NCI-H446 treated with DMSO at 0.1 percent for 48 hours (cell line): ENCODE measurements around the gene RBM19.
A peak's percentile ranks its signal among the peaks of the same experiment; 100 is the strongest.

Experiments used
- DNase-seq: peaks from one replicate; lab custom pipeline; 2025; lab: John Stamatoyannopoulos, UW

The RBM19 gene

DNA sequence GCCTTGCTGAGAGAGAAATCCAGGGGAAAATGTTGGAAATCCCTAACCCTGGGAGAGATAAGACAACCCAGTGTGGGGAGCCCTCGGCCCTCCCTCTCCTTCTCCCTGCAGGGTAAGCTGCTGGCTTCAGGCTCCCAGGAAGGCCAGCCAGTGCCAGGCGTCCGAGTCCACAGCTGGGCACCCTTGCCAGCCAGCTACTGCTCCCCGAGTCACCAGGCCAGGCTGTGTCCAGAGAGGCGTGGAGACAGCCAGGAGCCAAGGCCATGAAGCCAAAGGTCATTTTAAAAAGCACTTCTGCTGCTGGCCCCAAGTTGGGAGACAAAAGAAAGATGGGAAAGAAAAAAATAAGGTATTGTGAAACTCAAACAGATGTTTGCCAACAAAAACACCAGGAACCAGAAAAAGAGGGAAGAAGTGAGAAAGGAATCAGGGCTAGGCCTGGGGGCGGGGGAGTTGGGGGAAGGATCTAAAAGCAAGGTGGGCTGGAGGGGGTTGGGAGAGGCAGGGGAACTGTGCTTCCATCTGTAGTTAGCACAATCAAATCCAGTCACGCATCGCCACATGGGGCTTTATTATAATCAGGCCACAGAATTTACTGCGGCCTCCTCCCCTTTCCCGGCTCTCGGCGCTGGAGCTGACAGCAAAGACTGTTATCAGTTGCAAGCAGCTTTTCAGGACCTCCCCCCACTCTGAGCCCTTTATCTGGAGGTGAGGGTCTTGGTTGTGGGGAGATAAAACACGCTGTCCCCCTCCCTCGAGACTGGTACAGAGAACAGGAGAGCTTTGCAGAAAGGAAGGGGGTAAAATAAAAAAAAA is 33.5 kb downstream of the RBM19 start:
- no peak for DNase-seq

DNA sequence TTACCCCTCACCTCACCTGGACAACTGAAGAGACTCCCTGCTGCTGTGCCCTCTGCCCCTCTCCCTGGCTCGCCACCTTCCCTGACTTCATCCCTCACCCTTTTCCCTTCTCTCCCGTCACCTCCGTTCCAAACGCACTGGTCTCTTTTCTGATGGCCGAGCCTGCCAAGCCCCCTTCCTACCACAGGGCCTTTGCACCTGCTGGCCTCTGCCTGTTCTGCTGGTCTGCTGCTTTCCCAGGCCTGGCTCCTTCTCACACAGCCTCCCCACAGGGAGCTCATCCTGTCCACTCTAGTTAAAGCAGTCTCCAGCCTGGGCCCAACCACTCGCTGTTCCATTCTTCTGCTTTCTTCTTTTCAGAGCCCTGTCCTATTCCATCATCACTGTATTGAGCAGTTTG is 34.6 kb downstream of the RBM19 start:
- DNase-seq = no peak

DNA sequence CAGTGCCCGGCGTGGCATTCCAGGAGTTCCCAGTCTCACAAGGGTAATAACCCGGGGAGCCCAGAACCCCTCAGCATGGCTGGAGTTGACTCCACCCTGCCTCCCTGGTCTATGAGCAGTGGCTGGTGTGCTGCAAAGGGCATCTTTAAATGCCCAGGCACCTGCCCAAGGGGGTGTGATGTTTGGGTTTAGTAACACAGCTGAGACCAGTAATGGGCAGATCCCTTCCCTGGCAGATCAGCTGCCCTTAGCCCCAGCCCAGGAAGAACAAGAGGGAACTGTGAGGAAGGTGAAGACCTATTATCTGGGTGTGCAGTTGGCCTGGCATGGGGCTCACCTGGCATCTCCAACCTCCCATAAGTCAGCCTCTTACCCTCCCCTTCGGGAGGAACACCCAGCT is 35.9 kb downstream of the RBM19 start:
- no peak for DNase-seq

DNA sequence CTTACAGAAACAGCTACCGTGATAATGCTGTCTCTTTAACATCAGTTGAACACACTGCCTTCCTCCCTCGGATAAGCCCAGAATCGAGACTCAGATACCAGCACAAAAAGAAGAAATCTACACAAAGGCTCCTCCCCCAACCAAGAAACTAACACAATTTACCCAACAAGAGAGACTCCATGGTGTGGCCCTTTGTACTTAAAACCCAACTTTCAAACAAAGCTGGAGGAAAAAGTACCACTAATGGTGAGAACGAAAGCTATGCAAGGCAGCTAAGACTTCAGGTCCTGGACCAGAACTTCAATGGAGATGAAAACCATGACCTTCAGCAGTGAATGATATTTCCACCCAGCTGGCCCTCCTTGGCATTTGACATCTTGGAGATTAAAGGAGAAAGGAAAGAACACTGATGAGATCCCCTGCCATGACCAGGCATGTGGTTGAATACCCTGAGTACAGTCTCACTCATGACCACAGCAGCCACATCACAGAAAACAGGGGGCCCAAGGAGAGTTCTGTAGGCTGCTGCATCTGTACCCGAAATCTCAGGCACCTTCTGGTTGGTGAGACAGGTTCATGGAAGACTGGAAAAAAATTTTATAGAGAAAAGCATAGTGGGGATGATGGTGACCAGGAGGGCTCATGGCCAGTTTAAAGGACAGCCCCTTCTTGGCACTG is 36.7 kb downstream of the RBM19 start:
- no peak for DNase-seq

DNA sequence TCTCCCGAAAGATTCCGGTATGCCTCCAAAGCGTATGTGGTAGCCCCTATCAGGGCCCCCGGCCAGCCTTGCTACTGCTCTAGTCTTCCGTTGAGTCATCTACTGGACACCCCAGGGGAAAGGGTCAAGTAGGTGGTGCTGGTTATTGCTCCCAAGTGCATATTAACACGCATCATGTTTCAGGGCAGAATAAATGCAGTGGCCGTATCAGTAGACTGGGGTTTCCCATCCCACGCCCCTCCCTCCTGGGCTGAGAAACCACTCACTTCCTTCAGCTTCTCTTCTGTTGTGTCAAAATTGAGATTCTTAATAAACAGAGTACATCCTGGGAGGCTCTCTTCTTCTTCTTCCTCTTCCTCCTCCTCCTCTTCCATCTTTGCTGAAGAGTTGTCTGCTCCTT is 39.3 kb downstream of the RBM19 start:
- no peak for DNase-seq

DNA sequence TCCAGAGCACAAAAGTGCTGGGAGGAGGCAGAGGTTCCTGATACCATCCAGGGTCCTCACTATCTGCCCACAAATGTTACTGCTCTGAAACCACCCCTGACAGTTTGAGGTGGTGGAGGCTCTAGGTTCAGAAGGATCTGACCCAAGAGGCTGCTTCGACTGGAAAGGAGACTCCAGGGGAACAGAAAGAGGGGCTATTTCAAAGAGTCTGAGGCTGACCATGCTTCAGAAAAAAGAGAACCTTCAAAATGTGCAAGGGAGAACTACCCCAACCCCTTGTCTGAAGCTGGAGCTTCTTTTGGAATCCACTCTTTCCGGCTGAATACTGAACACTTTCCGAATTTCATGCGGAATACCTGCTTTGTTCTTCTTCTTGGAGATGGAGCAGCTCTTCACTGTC is 41.8 kb downstream of the RBM19 start:
- no peak for DNase-seq

DNA sequence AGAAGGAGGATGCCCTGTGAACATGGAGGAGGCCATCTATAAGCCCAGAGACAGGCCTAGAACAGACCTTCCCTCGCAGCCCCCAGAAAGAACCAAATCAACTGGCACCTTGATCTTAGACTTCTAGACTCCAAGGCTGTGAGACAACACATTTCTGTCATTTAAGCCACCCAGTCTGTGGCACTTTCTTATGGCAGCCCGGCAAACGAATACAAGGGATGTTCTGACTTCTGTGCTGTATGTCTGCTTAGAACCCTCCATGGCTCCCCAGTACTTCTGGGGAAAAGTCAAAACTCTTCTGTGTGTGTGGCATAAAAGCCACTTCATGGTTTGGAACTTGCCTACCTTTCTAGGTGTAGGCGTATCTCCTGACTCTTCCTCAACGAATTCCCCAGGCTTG is 42.9 kb downstream of the RBM19 start:
- DNase-seq = no peak

DNA sequence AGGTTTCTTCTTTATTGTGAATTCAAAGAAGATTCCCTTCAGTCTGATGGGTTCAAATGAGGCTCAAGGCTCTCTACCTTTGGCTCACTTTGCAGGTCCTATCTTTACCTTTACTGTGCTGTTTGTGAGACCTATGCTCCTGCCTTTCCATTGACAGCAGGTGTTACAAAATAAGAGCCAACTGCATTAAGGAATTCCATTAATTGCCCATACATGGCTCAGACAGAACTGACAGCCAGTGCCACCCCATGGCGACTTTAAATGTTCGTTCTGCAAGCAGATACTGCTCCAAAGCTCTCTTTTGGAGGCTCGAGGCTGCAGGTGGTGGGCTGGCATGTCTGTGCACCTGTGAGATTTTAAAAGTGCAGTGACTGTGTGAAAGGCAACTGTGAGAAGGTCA is 44.7 kb downstream of the RBM19 start:
- DNase-seq = no peak

DNA sequence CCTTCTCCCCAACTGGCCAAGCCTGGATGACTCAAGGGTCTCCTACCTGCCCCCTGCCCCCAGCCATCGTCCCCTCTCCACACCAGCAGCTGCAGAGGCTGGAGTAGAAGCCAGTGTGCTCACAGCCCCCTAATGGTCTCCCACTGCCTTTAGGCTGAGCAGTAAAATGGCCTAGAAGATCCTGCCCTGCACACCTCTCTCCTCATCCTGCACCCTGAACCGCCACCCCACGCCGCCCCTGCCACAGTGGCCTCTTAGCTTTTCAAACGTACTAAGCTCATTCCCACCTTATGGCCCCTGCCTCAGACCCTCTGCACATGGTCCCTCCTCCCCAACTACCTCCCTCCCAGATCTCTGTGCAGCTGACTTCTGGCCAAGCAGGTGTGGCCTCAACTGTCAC is 46.3 kb downstream of the RBM19 start:
- DNase-seq = no peak

DNA sequence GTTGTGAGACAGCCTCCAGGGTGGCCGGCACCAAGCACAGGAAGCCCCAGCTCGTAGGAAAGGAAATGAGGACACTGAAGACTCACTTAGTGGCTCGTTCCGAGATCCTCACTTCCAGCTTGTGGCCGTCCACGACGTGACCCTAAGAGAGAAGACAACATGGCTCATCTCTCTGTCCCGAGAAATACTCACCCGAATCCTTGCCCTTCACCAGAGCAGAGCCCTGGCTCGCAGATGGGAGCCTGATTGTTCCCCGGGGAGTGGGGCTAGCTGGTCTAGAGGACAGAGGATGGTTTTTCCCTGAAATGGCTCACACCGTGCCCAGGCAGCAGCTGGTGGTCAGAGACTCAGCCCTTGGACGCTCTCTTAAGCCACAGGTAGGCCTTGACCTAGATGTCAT is 47.8 kb downstream of the RBM19 start:
- no peak for DNase-seq

DNA sequence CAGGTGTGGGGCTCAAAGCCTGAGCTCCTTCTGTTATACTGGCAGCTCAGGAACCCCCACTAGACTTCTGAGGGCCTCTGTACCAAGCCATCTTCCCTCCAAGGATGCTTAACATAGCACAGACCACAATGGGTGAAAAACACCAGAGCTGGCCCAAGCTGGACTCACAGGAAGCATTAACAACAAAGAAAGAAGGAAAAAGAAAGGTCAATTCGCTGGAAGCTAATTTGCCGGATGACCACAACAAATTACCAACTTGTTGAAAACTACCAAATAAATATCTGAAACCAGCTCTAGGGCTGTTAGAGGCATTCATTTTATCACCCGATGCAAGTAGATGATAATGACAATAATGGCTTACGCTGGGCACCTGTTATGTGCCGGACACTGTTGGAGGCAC is 48.7 kb downstream of the RBM19 start:
- DNase-seq = no peak

DNA sequence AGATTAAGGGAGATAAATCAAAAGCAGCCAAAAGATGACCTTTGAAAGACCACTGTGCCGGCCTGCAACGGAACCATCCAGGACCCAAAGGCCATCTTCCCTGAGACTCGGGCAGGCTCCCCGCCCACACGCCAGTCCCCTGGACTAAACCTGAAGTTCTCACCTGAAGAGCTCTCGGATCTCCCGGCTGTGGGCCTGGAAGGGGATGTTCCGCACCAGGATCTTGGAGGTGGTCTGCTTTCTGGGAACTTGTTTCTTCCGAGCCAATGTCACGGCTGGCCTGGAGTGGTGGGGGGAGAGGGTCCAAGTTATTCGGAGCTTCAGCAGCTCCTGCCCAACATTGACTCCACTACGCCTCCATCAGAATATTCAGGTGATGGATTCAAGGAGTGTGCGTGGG is 51.3 kb downstream of the RBM19 start:
- DNase-seq = no peak

DNA sequence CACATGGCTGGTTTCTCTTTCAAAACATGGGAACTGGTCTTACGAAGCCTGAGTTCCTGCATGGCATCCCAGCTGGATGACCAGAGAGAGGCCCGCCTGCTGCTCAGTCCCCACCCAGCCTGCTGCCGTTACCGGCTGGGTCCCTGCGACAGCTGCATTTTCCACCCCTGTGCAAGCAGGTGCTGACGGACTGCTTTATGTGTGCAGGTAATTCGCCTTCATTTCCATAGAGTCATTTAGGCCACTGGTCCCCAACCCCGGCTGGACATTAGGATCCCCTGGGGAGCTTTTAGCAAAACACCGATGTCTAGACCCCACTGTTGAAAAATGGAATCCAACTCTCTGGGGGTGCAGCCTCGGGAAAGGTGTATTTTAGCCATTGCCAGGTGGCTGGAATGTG is 51.9 kb downstream of the RBM19 start:
- no peak for DNase-seq

DNA sequence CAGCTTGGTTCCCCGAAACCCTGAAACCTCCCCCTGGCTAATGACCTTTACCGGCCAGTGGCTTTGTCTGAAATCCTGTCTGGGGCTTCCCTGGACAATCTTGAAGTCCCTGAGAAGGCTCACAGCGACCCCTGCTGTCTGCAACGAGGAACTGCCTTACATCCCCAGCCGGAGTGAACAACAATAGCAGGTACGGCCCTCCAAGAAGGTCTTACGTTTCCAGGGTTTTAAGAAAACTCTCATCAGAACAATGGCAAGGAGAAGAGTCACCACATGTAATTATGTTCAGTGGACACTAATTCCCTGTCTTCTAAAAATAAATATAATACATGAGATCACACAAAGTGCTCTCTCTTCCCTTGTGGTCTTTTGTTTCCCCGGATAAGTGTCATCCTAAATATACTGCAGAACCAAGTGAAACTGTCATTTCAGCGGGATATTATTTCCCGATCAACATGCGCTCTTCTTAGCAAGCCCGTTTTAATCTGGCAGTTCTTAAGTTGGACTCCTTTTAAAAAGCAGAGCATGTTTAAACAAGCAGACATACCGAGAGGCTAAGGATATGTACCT is 53.3 kb downstream of the RBM19 start:
- DNase-seq = peak; percentile 10

DNA sequence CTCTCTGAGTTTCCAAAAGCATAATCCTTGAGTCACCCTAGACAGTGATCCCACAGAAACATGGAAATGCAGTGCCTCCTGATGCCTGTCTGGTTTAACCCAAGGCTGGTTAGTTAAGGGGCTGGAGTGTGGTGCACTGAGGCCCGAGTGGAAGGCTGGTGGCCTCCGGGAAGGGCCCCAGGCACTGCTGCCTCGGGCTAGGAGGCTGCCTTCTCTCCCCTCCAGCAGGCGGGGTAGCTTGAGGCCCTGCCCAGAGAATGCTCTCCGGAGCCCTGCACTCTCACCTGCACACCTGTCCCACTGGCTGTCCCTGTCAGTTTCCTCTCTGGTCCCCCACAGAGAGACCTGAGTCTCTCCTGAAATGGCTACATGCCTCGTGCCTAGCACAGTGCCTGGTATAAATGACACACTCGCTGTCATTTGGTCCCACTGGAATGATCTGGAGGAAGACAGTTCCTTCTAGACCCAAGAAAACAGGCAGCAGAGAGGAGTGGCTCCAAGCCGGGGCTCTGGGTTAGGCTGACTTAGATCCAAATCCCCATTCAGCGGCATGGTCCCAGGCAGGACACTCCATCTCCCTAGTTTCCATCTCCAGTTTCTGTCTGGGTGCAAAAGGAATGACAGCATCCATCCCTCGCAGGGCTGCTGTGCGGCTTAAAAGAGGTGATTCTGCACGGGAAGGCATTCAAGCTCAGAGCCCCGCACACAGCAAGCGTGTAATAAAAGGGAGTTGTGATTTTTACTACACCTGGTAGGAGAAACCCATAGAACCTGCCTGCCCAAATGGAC is 54.0 kb downstream of the RBM19 start:
- DNase-seq = no peak

DNA sequence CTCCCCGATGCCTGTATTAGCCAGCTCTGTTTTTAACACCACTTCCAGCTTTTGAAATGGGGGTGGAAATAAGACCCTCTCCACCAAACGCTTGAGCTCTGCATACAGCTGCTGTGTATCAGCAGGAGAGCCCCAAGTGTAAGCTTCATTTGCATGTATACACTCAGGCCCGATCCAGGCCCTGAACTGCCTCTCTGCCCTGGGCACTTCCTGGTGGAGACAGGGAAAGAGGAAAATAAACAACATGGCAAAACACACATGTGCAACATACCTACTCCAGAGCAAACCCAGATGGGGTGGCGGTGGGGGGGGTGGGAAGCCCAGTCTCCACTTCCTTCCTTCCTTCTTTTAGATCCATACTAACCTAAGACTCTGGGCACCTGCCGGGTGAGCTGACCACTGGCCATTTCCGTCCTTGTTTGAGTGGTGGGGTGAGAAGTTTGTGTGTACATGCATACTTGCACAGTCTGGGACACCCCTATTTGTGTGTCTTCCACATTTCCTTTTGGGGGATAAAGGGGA is 55.3 kb downstream of the RBM19 start:
- DNase-seq = no peak

DNA sequence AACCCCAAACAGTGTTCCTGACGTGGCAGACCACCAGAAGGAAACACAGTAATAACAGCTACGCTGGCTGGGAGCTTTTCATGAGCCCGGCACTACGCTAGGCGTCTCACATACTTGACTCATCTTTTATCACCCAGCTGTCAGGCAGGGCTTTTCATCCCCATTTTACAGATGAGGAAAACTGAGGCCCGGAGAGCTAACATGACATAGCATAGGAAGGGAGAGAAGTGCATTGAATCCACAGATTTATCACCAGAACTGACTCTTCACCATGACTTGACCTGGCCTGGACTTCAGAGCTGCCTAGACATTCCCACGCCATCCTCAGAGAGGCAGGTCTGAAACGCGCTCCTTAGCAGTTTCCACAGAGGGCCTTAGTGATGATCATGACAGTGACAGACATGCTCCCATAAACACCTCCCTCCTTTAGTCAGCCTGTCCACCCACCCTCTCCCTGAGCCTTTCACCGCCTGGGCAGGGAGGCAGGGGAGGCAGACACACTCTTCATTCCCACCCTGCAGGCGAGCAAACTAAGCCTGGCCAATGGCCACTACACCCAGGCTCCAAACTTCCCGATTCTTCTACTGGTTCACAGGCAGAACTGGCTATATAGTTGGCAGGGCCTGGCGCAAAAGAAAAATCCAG is 56.2 kb downstream of the RBM19 start:
- DNase-seq = no peak

DNA sequence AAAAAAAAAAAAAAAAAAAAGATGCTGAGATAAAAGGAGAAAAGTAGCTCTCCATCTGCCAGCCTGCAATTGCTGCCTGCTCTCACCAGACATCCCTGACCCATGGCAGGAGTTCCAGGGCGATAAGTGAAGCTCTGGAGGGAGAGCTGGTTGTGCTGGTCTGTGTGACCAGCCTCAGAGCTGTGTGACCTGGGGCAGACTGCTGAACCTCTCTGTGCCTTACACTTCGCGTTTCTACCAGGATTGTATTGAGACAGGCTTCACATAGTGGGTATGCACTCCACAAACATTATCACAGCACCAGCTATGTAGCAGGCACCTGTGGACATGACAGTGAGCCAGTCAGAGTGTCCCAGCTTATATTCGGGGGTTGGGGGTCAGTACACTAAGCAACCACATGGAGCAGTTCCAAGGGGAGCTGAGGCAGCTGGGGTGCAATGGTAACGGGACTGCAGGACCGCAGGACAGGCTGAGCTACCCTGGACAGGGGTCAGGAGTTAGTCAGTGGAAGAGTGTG is 57.5 kb downstream of the RBM19 start:
- no peak for DNase-seq

DNA sequence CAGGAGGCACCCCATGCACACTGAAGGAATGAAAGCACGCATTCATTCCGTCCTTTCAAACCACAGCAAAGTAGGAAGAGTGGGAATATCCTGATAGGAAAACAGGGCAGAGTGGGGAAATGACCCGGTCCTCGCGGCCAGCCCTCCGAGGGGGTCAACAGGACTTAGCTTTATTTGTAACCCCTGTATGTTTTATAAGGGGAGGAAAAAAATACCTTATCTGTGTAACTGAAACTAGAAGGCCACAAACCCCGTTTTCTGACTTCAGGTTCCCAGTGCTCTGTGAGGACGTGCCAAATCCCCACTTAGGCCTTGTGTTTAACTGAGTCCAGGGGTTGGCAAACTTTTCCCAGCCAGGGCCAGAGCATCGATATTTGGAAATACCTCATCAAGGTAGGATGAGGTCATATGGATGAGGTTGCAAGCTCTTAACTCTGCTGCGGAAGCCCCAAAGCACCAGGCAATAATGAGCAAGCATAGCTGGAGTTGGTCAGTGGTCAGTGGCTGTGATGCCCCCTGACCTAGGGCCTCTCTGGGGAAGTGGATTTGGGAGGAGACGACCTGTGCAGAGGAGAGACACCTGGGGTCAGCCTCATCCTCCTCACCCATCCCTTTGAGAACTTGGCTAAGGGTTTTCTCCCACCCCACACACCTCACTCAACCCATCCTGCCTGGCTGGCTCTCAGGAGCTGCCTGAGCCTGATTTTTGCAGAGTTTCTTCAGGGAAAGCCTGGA is 58.5 kb downstream of the RBM19 start:
- DNase-seq = no peak

DNA sequence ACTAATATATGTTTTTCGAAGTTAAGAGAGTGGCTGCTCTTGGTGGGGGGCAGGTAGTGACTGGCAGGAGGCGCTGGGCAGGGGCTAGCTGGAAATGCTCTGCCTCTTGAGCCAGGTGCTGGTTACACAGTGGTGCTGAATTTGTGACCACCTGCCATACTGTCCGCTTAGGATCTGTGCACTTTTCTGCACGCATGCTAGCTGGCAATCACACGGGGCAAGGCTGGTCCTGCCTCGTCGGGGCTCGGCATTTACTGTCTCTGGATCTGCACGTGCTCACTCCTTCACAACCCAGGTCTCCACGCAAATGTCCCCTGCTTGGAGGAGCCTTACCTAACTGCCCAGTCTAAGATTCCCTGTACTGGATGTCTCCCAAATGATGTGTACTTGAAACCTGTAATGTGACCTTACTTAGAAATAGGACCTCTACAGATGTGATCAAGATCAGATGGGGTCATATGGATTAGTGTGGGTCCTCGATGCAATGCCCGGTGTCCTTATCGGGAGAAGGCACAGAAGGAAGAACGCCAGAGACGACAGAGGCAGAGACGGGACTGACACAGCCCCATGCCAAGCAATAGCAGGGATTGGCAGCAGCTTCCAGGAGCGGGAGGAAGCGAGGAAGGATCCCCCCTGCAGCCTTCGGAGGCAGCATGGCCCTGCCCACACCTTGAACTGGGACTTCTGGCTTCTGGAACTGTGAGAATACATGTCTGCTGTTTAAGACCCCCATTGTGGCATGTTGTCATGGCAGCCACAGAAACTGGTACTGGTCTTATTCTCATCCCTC is 59.5 kb downstream of the RBM19 start:
- no peak for DNase-seq
